Hepatocyte (in vitro differentiated cells): Measurements from ENCODE around the gene RASGEF1C.
A peak's percentile ranks its signal among the peaks of the same experiment; 100 is the strongest.

Source experiments
- EZH2phosphoT487 ChIP-seq: fragments of 200-600 bp; sonication (generic); IDR thresholded peaks from one replicate; pipeline ENCODE4 v1.6.1; 2018; ENCODE audit warnings: antibody characterized with exemption, mild to moderate bottlenecking, low read depth, moderate library complexity; ENCODE audit not compliant: unreplicated experiment, severe bottlenecking
- TF ChIP-seq, protein P1 (sequence below): fragments of 200-600 bp; sonication (generic); IDR thresholded peaks from 2 replicates; pipeline ENCODE4 v1.5.1; 2016; ENCODE audit warnings: antibody characterized with exemption, mild to moderate bottlenecking; ENCODE audit not compliant: poor library complexity

DNA sequence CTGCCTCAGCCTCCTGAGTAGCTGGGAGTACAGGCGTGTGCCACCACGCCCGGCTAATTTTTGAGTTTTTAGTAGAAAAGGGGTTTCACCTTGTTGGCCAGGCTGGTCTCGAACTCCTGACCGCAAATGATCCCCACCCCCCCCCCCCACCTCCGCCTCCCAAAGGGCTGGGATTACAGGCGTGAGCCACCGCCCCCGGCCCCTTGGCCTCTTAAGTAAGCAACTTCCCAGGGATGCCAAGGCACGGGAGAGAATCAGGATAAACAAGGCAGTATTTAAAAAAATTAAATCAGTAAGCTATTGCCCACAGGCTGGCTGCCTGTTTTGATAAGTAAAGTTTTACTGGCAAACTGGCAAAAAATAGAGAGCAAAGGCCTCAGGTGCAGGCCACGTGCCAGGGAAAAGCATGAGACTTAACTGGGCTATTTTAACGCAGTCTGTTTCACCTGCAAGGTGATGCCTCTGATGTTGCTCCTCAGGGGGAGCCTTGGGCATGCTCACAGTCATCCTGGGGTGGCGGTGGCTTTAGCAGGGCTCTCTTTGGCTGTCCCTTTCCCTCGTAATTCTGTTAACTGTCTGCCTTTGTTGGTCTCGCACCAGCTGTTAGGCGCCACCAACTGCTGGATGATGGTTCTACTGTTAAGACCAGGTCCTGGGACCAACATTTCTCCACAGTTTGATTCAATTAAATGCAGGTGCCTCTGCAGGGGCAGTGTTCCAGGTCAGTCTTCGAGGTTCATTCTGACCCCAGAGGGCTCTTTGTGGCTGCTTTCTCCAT is 118.1 kb downstream of the RASGEF1C start:
- TF ChIP-seq, protein P1, sequence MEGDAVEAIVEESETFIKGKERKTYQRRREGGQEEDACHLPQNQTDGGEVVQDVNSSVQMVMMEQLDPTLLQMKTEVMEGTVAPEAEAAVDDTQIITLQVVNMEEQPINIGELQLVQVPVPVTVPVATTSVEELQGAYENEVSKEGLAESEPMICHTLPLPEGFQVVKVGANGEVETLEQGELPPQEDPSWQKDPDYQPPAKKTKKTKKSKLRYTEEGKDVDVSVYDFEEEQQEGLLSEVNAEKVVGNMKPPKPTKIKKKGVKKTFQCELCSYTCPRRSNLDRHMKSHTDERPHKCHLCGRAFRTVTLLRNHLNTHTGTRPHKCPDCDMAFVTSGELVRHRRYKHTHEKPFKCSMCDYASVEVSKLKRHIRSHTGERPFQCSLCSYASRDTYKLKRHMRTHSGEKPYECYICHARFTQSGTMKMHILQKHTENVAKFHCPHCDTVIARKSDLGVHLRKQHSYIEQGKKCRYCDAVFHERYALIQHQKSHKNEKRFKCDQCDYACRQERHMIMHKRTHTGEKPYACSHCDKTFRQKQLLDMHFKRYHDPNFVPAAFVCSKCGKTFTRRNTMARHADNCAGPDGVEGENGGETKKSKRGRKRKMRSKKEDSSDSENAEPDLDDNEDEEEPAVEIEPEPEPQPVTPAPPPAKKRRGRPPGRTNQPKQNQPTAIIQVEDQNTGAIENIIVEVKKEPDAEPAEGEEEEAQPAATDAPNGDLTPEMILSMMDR: peak; percentile 45
- TF ChIP-seq EZH2phosphoT487: no peak
